ENCODE data around the gene RETREG3.

- TF ChIP-seq CTCF (IDR thresholded peaks at IDR 0.05; ENCODE audit: low read depth, low read length, poor library complexity, severe bottlenecking) (no peak), EZH2phosphoT487 (IDR thresholded peaks at IDR 0.05; ENCODE audit: borderline replicate concordance, low read length) (no peak)
Observed at GRCh38 chr17:42623271-42623670, 14.1 kb upstream of the RETREG3 start.
